GM19438 (cell line): ENCODE data around the gene HSD17B10.
"Not testable (repeated sequence)": the region's sequence is repeated elsewhere in the genome, so short reads cannot be mapped to it uniquely, and the experiment has no call there.

Source experiments
- ATAC-seq: cut with Tn5 transposase; IDR thresholded peaks from one replicate; pipeline ENCODE4 v1.9.1; 2021; ENCODE audit warnings: low read depth; ENCODE audit not compliant: unreplicated experiment

The HSD17B10 gene

DNA sequence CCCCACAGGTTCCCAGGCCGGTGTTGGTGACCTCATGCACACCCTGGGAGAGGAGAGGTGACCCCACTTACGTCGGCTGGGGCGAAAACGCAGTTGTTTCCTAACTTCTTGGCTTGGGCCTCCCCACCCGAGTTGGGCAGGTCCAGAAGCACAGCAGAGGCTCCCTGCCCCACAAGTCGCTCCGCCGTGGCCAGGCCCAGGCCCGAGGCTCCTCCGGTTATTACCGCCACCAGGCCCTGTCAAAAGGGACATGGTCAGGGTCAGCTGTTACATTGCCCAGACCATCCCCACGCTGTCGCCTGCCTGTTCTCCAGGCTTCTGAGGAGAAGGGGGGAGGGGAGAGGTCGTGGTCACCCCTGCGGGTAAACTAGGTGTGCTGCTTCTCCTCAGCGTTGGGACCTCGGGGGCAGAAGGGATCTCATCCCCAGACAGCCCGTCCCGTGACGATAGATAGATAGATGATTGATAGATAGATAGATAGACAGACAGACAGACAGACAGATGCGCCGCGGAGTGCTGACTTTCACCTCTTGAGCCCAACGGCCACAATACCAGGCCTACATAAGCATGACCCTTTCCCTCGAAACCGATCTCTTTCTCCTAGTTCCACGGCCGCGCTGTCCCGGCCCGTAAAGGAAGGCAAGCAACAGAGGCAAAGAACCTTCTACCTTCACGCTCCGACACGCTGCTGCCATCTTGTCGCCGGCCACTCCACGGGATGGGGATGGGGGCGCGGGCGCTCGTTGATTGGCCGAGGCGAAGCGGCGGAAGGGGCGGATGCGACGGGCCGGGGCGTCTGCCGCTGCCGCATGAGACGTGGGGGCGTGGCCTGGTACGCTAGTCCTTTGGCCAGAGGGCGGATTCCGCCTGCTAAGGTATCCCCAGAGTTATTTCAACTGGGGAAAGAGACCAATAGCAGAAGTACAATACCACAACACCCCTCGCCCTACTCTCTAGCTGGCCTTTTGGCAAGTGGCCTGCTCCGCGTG is at the start of gene HSD17B10:
Gene HSD17B10 (minus strand): TSS at position 720 of the 989 bp plus-strand sequence. CDS start 25 bp downstream, at position 695.
- ATAC-seq: peak; percentile 82

DNA sequence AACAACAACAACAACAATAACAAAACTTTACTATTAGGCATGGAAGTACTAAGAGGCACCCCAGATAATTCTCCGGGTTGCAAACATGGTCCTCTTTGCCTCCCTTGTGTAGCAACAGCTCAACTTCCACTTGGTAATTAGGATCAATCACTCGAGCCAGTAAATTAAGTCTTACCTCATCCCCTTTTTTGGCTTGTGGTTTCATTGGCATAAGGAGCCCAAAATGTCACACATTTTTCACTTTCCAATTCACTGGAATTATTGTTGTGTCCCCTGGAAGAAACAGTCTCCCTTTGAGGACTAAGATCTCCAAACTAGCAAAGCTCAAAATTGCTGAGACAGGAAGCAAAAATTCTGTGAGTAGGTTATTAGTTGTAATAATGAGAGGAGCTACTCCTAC is 49.2 kb upstream of the HSD17B10 start:
- ATAC-seq: no peak

GRCh38 chrX:53481816-53482465 is 47.8 kb upstream of the HSD17B10 start:
- ATAC-seq: no peak

- ATAC-seq: no peak
These were observed 46.9 kb upstream of the HSD17B10 start for GRCh38 chrX:53481093-53481492.

GRCh38 chrX:53479301-53479700 is 45.1 kb upstream of the HSD17B10 start:
- ATAC-seq: no peak

DNA sequence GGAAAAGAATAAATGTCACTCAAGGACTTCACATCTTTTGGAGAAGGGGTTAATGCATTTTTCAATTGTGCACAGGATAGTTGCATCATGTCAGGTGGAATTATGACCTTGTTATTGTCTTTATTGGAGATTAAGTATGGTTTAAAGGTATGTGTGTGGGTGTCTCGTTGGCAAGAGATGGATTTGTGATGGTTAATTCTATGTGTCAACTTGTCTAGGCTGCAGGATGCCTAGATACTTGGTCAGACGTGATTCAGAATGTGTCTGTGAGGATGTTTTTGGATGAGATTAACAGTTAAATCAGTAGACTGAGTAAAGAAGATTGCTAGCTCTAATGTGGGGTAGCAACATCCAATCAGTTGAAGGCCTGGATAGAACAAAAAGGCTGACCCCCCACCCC is 42.2 kb upstream of the HSD17B10 start:
- no peak for ATAC-seq

DNA sequence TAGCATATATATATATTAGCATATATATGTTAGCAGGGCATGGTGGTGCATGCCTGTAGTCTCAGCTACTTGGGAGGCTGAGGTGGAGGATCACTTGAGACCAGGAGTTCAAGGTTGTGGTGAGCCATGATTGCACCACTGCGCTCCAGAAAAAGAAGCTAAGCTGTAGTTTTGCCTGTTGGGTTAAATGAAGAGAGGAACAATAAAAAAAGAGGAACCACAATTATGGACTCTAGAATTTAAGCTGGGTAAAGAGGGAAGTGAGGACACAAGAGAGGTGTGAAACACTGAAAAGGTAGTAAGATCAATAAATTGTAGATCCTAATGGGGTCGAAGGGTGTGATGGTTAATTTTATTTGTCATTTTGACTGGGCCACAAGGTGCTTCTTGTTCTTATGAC is 40.5 kb upstream of the HSD17B10 start:
- no peak for ATAC-seq

DNA sequence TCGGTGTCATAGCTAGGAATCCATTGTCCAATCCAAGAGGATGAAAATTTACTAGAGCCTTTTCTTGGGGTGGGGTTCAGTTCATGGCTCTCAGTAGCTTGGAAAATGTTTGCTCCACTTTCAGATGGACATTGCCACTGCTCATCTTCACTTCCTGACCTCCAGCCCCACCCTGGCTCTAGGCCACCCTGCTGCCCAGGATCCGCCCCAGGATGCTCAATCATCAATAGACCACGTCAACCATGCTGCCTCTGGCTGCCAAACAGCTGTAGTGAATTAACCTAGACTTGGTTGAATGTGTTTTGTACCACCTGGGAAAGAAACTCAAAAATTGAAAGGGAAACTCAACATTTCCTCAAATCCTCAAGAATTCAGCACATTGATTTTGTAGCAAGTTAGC is 37.2 kb upstream of the HSD17B10 start:
- no peak for ATAC-seq

- not testable (repeated sequence) for ATAC-seq
These were observed 34.5 kb upstream of the HSD17B10 start for GRCh38 chrX:53468659-53469058.

DNA sequence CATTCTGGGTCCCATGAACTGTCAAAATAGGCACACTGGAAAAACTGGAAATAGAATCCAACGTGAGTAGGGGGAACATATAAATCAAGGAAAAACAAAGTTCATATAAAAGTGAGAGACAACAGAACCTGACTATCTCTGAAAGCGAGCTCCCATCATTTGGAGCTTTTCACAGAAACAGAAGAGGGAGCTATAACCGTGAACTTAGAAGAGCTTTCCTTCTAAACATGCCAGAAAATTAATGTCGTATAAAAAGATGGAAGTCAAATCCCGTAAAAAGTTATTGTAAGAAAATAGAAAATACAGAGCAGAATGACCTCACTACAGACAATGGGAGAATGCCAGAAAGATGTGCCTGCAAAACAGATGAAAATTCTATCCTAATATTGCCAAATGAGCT is 23.9 kb upstream of the HSD17B10 start:
- no peak for ATAC-seq

DNA sequence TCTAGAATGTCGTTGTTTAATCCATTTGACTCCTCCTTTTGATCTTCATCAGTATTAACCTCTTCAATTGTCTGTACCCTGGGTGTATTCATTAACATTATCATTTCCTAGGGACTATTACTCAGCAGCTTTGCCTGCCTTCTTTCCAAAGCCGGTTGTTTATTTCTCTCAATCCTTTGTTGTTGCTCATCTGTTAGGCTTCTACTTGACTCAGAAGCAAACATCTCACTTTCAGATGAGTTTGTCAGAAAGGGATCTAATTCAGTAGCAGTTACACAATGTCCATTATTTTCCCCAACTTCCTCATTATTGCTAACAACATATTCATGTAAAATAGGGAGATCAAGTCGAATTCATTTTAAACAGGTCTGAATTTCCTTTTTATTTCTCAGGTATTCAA is 22.1 kb upstream of the HSD17B10 start:
- no peak for ATAC-seq

- ATAC-seq: no peak
These were observed 18.6 kb upstream of the HSD17B10 start for GRCh38 chrX:53452812-53453211.

- ATAC-seq: no peak
These were observed 15.5 kb upstream of the HSD17B10 start for GRCh38 chrX:53449632-53450031.

- ATAC-seq: no peak
These were observed 13.3 kb upstream of the HSD17B10 start for GRCh38 chrX:53447441-53447840.

GRCh38 chrX:53445977-53446376 is 11.8 kb upstream of the HSD17B10 start:
- ATAC-seq: no peak

DNA sequence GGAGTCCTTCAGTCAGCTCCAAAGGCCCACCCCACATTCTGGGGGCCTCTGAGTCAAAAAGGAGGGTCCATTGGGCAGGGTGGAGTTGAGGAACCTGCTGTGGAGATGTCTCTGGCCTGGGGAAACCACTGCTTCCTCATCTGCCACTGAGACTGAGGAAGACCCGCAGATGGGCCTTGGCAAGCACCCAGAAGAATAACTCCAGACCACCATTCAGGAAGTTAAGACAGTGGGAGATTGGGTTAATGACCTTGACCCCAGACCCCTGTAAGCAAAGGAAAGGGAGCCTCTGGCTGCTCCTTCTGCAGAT is 8.1 kb upstream of the HSD17B10 start:
- no peak for ATAC-seq

DNA sequence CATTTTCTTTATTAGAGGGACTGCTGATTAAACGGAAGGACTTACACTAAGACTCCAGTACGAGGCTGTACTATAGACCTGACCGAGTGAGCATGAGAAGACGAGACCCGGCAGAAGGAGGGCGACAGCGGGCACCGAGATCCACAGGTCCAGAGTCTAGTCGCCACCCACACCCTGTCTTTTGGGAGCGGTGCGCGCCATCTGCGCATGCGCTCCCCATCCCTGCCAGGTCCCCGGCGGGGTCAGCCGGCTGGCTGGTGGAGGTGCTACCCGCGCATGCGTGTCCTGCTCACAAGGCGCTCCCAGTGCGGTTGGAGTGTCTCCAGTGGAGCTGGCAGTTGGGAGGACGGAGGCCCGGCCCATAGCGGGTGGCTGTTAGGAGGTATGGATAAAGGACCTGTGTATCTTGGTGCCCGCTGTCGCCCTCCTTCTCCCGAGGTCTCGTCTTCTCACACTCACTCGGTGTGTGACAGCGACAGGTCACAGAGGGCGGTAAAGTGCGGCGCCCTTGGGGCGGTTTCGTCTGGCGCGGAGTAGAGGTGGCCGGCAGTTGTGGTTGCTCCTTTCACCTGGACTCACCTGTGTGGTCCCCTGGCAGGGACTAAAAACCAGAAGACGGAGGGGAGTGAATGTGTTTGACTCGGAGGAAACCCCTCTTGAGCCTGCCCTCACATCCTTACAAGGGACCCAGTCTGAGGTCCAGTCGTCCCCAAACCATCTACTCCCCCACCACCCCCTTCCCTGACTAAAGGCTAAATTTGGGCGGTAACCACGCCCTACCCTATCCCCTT is 7.6 kb upstream of the HSD17B10 start:
- ATAC-seq: peak; percentile 64

DNA sequence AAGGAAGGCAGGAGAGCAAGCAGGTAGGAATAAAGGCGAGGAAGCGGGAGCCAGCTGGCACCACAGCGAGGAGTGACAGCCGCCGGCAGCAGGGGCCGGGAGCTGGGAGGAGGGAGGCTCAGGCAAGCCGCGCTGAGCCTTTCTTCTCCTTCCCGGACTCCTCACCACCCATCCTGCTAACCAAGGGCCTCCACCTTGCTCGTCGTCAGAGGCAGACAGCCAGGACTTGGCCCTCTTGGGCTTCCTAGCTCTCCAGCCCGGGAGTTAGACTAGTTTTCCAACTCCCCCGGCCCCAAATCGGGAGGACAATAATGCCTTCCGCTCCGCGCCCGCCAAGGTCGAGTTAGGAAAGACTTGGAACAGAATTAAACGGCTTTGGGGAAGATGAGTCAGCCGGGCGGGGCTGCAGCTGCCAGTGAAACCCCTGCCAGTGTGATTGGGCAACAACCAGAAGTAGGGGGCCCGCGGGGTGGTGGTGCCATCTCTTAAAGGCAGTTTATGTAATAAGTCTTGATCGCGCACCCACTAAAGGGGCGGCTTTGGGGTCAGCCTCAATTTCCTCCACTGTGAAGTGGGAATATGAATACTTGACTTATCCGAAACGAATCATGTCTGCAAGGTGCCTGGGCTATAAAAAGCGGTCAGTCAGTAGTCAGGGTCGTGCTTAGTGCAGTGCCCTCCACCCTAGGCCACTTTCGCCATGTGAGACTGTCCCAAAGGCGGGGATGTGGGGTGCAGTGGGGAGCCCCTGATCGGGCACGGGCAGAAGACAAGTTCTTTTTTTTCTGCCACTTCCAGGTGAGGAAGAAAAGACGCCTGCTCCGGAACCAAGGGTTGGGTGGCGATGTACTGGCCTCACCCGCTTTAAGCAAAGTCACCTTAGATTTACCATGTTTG is 6.7 kb upstream of the HSD17B10 start:
- ATAC-seq: peak; percentile 18

- no peak for ATAC-seq
These were observed 5.9 kb upstream of the HSD17B10 start for GRCh38 chrX:53440101-53440500.

- ATAC-seq: no peak
These were observed 4.7 kb upstream of the HSD17B10 start for GRCh38 chrX:53438832-53439230.
